NOMO-1 treated with DMSO at 0.1 percent for 48 hours (cell line): Measurements from ENCODE around the gene CELA2A.
"Not testable (repeated sequence)": the region's sequence is repeated elsewhere in the genome, so short reads cannot be mapped to it uniquely, and the experiment has no call there.

ENCODE experiments used
- DNase-seq: peaks from one replicate; lab custom pipeline; 2025; ENCODE audit not compliant: unreplicated experiment; lab: John Stamatoyannopoulos, UW

CELA2A gene

DNA sequence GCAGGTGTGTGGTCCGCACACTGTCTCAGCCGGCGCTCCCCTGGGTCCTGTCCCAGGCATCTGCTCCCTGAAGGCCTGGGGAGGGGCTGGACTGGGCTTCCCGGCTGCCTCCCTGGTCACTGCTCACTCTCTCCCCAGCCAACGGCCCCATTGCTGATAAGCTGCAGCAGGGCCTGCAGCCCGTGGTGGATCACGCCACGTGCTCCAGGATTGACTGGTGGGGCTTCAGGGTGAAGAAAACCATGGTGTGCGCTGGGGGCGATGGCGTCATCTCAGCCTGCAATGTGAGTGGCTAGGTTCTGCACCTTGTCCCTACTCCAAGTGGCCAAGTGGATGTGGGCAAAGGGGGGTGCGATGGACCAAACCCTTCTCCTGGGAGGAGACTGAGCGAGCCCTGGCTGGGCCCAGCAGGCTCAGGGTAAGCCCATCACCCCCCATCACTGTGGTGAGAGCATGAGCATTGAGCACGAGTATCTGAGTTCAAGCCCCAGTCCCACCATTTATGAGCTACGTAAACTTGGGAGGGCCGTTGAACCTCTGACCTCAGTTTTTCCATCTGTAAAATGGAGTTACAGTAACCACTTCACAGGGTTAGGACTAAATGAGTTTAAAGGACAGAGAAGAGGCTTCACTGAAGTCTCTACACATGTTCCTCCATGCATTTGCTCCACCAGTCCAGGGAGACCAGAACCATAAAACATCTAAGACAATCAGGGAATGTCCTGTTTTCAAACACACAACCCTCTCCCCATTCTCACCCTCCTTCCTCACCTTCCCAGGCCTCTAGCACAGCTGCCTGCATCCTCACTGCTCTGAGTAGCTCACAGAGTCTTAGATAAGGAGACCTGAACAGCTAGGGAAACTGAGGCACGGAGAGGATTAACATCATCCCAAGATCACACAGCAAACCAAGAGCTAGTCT lies 11.8 kb upstream of the CELA2A start:
- DNase-seq, result no peak

GRCh38 chr1:15445390-15446122 lies 11.0 kb upstream of the CELA2A start:
- DNase-seq, result no peak

- DNase-seq, result no peak
Measured at GRCh38 chr1:15446212-15446611, 10.3 kb upstream of the CELA2A start.

GRCh38 chr1:15448877-15449462 lies 7.6 kb upstream of the CELA2A start:
- DNase-seq, result no peak

- no peak for DNase-seq
Measured at GRCh38 chr1:15449567-15449966, 7.0 kb upstream of the CELA2A start.

GRCh38 chr1:15451014-15451722 lies 5.4 kb upstream of the CELA2A start:
- no peak for DNase-seq

GRCh38 chr1:15452216-15452615 lies 4.3 kb upstream of the CELA2A start:
- DNase-seq, result no peak

GRCh38 chr1:15452866-15453571 lies 3.5 kb upstream of the CELA2A start:
- DNase-seq, result no peak

GRCh38 chr1:15453734-15454133 lies 2.8 kb upstream of the CELA2A start:
- DNase-seq, result no peak

GRCh38 chr1:15454256-15454655 lies 2.3 kb upstream of the CELA2A start:
- peak; percentile 7 for DNase-seq

DNA sequence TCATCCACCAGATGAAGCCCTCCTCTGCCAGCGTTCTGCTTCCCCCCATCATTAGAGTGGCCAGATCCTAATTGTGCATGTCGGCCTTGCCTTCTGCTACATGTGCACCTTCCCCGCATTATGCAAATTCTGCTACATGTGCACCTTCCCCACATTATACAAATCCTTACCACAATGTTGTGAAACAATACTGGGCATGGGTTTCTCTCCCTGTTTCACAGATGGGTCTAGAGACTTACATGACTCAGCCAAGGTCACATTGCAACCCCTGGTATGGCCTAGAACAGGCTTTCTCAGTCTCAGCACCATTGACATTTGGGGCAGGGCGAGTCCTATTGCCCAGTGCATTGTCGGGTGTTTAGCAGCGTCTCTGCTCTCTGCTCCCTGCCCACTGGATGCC lies 1.0 kb upstream of the CELA2A start:
- peak; percentile 62 for DNase-seq

- no peak for DNase-seq
Measured at GRCh38 chr1:15457585-15457984, 1.1 kb downstream of the CELA2A start.

DNA sequence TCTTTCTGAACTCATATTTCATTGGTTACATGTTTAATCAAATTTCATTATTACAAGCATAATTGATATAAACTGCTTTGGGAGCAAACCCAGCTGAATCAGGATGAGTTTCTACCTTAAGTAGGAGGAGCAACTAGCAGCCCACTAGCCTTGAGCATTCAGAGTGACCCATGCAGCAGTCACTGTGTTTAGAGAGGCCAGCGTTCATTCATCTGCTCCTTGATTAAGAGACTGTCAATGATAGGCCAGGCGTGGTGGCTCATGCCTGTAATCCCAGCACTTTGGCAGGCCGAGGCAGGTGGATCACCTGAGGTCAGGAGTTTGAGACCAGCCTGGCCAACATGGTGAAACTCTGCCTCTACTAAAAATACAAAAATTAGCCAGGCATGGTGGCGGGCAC lies 1.9 kb downstream of the CELA2A start:
- not testable (repeated sequence) for DNase-seq

DNA sequence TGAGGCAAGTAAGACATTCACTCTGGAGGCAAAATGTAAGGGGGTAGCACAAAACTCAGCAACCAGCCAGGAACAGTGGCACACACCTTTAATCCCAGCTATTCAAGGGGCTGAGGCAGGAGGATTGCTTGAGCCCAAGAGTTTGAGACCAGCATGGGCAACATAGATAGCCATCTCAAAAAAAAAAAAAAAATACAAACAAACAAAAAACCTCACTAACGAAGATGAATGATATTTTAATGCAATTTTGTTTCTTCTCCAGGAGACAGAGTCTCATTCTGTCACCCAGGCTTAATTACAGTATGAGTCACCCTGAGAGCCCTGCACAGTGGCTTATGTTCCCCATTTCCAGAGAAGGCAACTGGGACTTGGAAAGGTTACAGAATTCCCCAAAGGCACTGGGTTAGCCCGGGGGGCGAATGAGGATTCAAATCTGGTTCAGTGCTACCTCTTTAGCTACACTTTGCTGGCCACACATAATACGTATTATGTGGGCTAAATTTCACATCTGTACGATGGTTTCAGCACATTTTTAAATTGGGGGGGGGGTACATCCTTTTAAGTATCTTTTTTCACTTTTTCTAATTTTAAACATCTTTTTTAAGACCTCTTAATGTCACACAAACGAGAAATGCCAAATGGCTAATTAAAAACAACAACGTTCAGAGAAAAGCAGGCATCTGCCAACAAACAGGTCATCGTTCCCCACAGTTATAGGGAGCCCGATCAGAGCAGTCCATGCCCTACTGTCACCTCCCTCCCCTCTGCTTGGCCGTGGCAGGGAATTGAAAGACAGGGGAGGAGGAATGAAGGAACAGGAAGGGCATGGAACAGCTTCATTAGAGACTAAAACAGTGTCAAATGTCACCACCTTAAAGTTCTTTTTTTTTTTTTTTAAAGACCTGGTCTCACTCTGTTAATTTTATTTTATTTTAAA lies 3.5 kb downstream of the CELA2A start:
- DNase-seq, result peak; percentile 44

DNA sequence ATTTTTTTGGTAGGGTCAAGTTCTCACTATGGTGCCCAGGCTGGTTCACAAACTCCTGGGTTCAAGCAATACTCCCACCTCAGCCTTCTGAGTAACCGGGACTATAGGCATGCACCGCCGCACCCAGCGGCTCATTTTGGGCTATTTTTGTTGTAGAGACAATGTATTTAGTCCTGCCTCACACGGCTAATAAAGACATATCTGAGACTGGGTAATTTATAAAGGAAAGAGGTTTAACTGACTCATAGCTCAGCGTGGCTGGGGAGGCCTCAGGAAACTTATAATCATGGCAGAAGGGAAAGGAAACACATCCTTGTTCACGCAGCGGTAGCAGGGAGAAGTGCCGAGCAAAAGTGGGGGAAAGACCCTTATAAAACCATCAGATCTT lies 4.2 kb downstream of the CELA2A start:
- no peak for DNase-seq

DNA sequence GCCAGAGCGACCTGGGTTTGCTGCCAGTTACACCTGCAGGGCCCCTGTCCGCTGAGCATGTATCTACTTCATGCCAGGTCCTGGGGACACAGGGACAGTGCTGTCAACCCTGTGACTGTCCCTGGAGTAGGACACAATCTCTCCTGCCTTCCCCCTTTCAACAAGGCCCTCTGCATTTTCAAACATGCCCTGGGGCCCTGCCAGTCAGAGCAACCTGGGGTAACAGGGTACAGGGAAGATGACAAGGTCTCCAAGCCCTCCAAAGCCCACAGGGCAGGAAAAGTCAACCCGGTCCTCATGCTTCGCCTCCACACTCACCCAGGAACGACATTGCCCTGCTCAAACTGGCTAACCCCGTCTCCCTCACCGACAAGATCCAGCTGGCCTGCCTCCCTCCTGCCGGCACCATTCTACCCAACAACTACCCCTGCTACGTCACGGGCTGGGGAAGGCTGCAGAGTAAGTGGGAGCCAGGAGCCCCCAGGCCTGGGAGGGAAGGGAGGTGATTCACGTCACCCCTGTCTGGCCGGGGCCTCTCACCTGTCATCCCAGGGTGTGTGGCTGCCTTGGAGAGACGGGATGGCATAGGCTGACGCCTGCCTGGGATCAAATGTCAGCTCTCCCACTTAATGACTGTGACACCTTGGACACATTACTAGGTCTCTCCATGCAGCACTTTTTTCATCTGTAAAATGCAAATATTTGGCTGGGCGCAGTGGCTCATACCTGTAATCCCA lies 6.7 kb downstream of the CELA2A start:
- not testable (repeated sequence) for DNase-seq

DNA sequence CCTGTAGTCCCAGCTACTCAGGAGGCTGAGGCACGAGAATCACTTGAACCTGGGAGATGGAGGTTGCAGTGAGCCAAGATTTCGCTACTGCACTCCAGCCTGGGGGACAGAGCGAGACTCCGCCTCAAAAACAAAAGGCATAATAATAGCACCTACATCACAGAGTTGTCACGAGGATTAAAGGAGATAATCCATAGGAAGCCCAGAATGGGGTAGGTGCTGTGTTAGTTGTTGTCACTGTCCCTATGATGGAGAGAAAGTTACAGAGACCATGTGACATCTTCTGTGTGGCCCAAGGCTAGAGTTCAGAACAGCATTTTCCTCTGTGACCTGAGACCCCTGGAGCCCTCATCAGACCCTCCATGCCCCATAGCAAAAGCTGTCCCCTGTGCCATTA lies 7.4 kb downstream of the CELA2A start:
- DNase-seq, result not testable (repeated sequence)

- peak; percentile 20 for DNase-seq
Measured at GRCh38 chr1:15465674-15466073, 9.1 kb downstream of the CELA2A start.
